Nephron (organoid): Measurements from ENCODE around the gene TMEM231.

Experiments
- H3K27ac Mint-ChIP-seq, 3 experiments: 2 replicates each; pipeline ENCODE4 v1.8.0; 2020; ENCODE audit warnings: mixed read lengths in 3 of 3, mild to moderate bottlenecking in 2 of 3, moderate library complexity in 1 of 3
- H3K27me3 Mint-ChIP-seq: 2 replicates; pipeline ENCODE4 v1.8.0; 2021; ENCODE audit warnings: low read depth, mild to moderate bottlenecking, moderate library complexity, mixed read lengths
- H3K36me3 Mint-ChIP-seq: 2 replicates; pipeline ENCODE4 v1.8.0; 2020; ENCODE audit warnings: low read depth, mixed read lengths
- H3K4me1 Mint-ChIP-seq: 2 replicates; pipeline ENCODE4 v1.8.0; 2020; ENCODE audit warnings: mixed read lengths
- H3K4me3 Mint-ChIP-seq, 3 experiments: 2 replicates each; pipeline ENCODE4 v1.8.0; 2020; ENCODE audit warnings: mild to moderate bottlenecking in 3 of 3, mixed read lengths in 3 of 3, moderate library complexity in 2 of 3
- H3K9me3 Mint-ChIP-seq: 2 replicates; pipeline ENCODE4 v1.8.0; 2020; ENCODE audit warnings: mixed read lengths
- CTCF ChIP-seq, 3 experiments: fragments of 200-600 bp; sonication (generic); IDR thresholded peaks; one replicate each; pipeline ENCODE4 v1.5.0; 2021; ENCODE audit warnings: antibody characterized with exemption in 3 of 3; ENCODE audit not compliant: unreplicated experiment in 3 of 3

TMEM231 gene

GRCh38 chr16:75491876-75492275 is 64.2 kb downstream of the TMEM231 start:
- Mint-ChIP-seq H3K27me3 (peaks cover 28% of the 10 kb centered on the region), H3K36me3 (no peaks in the 10 kb centered on the region), H3K27ac (no peak overlapping the region), H3K4me3 (no peak overlapping the region), H3K4me1 (peaks cover 8% of the 10 kb centered on the region), H3K9me3 (no peaks in the 10 kb centered on the region)
- TF ChIP-seq CTCF (IDR thresholded peaks at IDR 0.05; ENCODE audit: unreplicated experiment in 3 of 3), result no peak

- Mint-ChIP-seq H3K4me3 (no peak overlapping the region), H3K4me1 (peaks cover 12% of the 10 kb centered on the region)
- TF ChIP-seq CTCF (IDR thresholded peaks at IDR 0.05; ENCODE audit: unreplicated experiment in 3 of 3), result no peak
These were observed 67.7 kb downstream of the TMEM231 start for GRCh38 chr16:75488322-75488721.

More at GRCh38 chr16:75488322-75488721, 67.7 kb downstream of the TMEM231 start:
- Mint-ChIP-seq H3K27me3 (peaks cover 12% of the 10 kb centered on the region), H3K36me3 (no peaks in the 10 kb centered on the region), H3K27ac (no peak overlapping the region), H3K9me3 (no peaks in the 10 kb centered on the region)
